HUES48 (cell line): ENCODE measurements around the gene ABAT.

Source experiments
- H3K27ac ChIP-seq: one replicate; pipeline ENCODE4 v1.7.0; 2013; ENCODE audit warnings: low read depth, low read length, inconsistent platforms
- H3K27me3 ChIP-seq: 2 replicates; pipeline ENCODE4 v1.6.1; 2013; ENCODE audit warnings: mild to moderate bottlenecking, low read length; ENCODE audit not compliant: control insufficient read depth, insufficient read depth
- H3K36me3 ChIP-seq: 2 replicates; pipeline ENCODE4 v1.6.1; 2013; ENCODE audit warnings: low read length; ENCODE audit not compliant: control insufficient read depth, insufficient read depth
- H3K4me1 ChIP-seq: 2 replicates; pipeline ENCODE4 v1.6.1; 2013; ENCODE audit warnings: mild to moderate bottlenecking, low read length; ENCODE audit not compliant: control insufficient read depth, insufficient read depth
- H3K4me3 ChIP-seq: 2 replicates; pipeline ENCODE4 v1.5.1; 2013; ENCODE audit warnings: mild to moderate bottlenecking, low read depth, low read length
- H3K9ac ChIP-seq: 2 replicates; pipeline ENCODE4 v1.6.1; 2013; ENCODE audit warnings: mild to moderate bottlenecking, low read depth, low read length, moderate library complexity
- H3K9me3 ChIP-seq: 2 replicates; pipeline ENCODE4 v1.6.1; 2013; ENCODE audit warnings: low read length; ENCODE audit not compliant: control insufficient read depth, insufficient read depth

ABAT gene

DNA sequence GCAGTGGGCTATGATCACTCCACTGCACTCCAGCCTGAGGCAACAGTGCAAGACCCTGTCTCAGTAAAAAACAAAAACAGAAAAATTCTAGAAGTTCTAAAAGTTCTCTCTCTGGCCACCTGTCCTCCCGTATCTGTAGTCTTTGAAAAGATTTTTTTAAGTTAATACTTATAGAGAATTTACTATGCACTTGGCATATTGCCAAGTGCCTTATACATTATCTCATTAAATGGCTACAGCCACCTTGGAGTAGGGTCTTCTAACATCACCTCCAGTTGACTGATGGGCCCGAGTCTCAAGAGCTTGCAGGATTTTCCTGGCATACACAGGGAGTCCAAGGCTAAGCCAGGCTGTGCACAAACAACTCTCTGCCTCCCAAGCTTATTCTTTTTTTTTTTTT is 78.3 kb downstream of the ABAT start:
- Histone ChIP-seq H3K4me1 (no peaks in the 10 kb centered on the region), H3K9me3 (no peaks in the 10 kb centered on the region), H3K9ac (no peak overlapping the region), H3K36me3 (no peaks in the 10 kb centered on the region), H3K4me3 (no peak overlapping the region), H3K27me3 (no peaks in the 10 kb centered on the region), H3K27ac (no peak overlapping the region)

DNA sequence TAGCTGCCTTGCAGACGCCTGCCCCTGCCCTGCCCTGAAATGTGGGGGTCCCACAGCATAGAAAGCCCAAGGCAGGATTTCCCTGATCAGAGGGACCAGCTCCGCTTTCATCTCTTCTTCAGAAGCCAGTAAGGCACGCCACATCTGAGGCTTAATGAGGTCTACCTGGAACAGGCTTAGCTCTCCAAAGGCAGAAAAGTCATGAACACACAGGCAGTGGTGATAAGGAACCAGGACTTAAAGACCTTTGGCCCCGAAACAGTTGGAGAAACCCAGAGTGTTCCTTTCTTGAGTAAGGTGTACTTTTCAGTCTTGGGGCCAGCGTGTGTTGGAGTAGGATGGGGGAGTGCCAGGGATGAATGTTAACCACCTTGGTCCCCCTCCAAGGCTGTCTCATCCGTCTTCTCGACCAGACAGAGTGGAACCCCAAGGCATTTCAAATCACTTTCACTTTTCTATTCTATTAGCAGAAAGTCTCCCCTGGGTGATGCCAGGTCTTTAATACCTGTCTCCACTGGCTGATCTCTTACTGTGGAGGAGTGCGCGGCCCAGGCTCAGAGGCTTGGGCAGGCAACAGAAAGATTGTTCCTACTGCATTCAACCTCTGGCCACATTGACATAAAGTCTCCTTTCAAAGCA is 79.1 kb downstream of the ABAT start:
- Histone ChIP-seq H3K9ac (no peak overlapping the region), H3K4me1 (no peaks in the 10 kb centered on the region), H3K27ac (no peak overlapping the region), H3K9me3 (no peaks in the 10 kb centered on the region), H3K4me3 (no peak overlapping the region), H3K36me3 (no peaks in the 10 kb centered on the region), H3K27me3 (no peaks in the 10 kb centered on the region)

DNA sequence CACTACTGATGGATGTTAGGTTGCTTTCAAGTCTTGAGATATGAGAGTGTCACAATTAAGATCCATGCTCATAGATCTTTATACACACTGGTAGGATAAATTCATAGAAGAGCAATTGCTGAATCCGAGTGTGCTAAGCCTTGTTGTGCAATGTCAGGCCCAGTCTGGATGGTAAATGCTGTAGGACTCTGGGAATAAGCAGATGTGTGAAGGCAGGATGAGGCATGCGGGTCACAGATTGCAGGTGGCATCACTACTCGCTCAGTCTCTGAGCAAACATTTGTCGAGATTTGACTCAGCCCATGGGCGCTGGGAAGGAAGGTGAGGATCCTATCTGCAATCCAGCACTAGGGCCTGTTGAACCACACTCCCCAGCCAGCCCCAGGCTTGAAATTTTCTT is 82.3 kb downstream of the ABAT start:
- Histone ChIP-seq H3K9ac (no peak overlapping the region), H3K27ac (no peak overlapping the region), H3K27me3 (no peaks in the 10 kb centered on the region), H3K4me3 (no peak overlapping the region), H3K4me1 (no peaks in the 10 kb centered on the region), H3K36me3 (no peaks in the 10 kb centered on the region), H3K9me3 (no peaks in the 10 kb centered on the region)

DNA sequence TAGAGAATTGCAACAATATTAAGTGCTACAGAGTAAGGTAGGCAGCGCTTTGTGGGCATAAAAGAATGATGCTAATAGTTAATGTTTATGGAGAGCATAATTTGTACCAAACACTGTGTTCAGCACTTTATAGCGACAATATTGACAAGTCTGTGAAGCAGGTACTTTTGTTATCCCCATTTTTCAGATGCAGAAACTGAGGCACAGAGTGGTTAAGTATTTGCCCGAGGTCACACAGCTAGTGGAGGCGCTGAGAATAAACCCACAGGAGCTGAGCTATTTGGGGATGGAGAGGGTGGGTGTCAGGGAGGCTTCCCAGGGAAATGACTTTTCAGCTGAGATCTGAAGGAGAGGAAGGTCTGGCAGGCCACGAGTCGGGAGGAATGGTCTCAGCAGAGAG is 83.6 kb downstream of the ABAT start:
- H3K9ac ChIP-seq = no peak overlapping the region
- H3K27ac ChIP-seq = no peak overlapping the region
- H3K4me3 ChIP-seq = no peak overlapping the region
- no peaks in the 10 kb centered on the region for H3K9me3 ChIP-seq
- H3K27me3 ChIP-seq = no peaks in the 10 kb centered on the region
- H3K4me1 ChIP-seq = no peaks in the 10 kb centered on the region
- no peaks in the 10 kb centered on the region for H3K36me3 ChIP-seq

DNA sequence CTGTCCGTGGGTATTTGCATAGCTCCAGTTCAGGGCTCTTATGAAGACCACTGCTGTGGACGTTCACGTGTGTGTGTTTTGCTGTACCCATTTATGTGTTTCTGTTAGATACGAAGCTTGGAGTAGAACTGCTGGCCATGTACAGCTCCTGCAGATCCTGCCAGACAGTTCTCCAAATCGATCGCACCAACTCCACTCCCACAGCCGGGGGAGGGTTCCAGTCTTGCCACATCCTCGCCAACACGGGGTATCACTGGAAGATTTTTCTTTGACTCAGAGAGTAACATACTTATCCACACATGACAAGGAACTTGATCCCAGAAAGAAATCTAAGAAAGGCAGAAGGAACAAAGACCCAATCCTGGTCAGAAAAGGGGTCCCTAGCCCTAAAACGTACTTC is 85.6 kb downstream of the ABAT start:
- Histone ChIP-seq H3K4me1 (peaks cover 12% of the 10 kb centered on the region), H3K9ac (no peak overlapping the region), H3K4me3 (no peak overlapping the region), H3K27ac (no peak overlapping the region), H3K36me3 (no peaks in the 10 kb centered on the region), H3K27me3 (no peaks in the 10 kb centered on the region), H3K9me3 (no peaks in the 10 kb centered on the region)

DNA sequence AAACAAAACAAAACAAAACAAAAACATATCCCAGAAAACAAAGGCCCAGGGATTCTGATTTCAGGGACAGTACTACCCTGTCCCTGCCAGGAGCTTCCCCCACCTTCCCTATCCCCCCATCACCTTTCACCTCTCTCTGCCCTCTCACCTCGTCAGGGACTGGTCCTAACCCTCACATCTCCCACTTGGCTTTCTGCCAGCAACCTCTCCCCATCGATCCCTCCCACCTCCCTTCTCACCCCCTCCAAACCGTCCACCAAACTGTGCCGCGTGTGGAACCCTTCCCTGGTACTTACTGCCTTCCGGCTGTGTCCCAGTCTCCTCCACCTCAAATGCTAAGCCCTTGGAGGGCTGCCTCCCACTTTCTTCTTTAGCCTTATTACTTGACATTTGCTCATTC is 86.7 kb downstream of the ABAT start:
- Histone ChIP-seq H3K36me3 (no peaks in the 10 kb centered on the region), H3K27me3 (no peaks in the 10 kb centered on the region), H3K9me3 (no peaks in the 10 kb centered on the region), H3K27ac (no peak overlapping the region), H3K4me3 (no peak overlapping the region), H3K4me1 (peaks cover 12% of the 10 kb centered on the region), H3K9ac (no peak overlapping the region)

DNA sequence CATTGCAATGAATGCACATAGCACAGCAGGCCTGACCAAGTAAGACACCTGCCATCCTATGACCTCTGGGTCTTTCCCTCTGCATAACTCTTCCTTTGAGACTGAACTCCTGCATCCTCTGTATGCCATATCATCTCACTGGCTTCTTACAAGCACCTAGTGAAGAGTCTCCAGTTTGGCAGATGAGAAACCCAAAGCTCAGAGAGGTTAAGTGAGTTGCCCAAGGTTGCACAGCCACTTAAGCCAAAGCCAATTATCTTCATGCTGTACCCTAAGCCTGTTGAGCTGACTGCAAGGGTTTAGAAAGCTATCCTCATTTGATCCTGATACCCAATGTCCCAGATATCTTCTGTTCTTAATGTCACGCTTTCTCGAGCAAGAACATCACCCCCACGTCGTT is 87.8 kb downstream of the ABAT start:
- no peak overlapping the region for H3K9ac ChIP-seq
- no peaks in the 10 kb centered on the region for H3K27me3 ChIP-seq
- no peak overlapping the region for H3K4me3 ChIP-seq
- no peaks in the 10 kb centered on the region for H3K36me3 ChIP-seq
- no peak overlapping the region for H3K27ac ChIP-seq
- H3K4me1 ChIP-seq = peaks cover 12% of the 10 kb centered on the region
- no peaks in the 10 kb centered on the region for H3K9me3 ChIP-seq

DNA sequence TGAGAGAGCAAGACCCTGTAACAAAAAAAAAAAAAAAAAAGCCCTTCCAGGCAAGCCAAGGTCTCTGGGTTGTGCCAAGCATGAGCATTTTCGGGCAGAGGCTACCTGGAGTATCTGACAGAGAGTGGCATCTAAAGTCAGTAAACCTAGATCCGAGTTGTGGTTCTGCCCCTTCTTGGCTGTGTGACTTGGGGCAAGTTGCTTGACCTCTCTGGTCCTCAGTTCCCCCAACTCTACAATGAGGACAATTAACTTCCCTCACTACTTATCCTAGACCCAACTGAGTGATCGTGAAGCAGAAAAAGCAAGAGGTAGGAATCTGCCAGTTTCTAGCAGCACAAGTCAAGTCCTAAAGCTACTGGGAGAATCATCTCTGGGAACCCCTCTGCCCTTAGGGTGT is 88.7 kb downstream of the ABAT start:
- Histone ChIP-seq H3K4me1 (peaks cover 12% of the 10 kb centered on the region), H3K9ac (no peak overlapping the region), H3K4me3 (no peak overlapping the region), H3K27me3 (no peaks in the 10 kb centered on the region), H3K27ac (no peak overlapping the region), H3K9me3 (no peaks in the 10 kb centered on the region), H3K36me3 (no peaks in the 10 kb centered on the region)

DNA sequence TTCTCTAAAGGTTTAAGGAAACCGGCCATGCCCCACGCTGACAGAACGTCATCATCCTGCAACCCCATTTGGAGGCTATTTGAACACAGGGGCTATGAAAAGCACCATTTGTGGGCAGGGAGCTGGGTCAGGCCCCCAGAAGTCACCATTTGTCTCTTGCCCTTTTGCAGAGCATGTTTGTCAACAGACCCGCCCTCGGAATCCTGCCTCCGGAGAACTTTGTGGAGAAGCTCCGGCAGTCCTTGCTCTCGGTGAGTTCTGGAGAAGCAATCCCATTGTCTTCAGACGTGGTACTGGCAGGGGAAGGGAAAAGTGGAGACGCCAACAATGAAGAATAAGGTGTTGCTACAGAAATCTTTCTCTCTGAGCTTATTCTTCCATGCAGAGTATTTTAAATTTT is 89.5 kb downstream of the ABAT start:
- peaks cover 12% of the 10 kb centered on the region for H3K4me1 ChIP-seq
- no peak overlapping the region for H3K4me3 ChIP-seq
- no peaks in the 10 kb centered on the region for H3K36me3 ChIP-seq
- H3K27ac ChIP-seq = peak overlapping the region; percentile 42
- no peak overlapping the region for H3K9ac ChIP-seq
- no peaks in the 10 kb centered on the region for H3K9me3 ChIP-seq
- no peaks in the 10 kb centered on the region for H3K27me3 ChIP-seq

DNA sequence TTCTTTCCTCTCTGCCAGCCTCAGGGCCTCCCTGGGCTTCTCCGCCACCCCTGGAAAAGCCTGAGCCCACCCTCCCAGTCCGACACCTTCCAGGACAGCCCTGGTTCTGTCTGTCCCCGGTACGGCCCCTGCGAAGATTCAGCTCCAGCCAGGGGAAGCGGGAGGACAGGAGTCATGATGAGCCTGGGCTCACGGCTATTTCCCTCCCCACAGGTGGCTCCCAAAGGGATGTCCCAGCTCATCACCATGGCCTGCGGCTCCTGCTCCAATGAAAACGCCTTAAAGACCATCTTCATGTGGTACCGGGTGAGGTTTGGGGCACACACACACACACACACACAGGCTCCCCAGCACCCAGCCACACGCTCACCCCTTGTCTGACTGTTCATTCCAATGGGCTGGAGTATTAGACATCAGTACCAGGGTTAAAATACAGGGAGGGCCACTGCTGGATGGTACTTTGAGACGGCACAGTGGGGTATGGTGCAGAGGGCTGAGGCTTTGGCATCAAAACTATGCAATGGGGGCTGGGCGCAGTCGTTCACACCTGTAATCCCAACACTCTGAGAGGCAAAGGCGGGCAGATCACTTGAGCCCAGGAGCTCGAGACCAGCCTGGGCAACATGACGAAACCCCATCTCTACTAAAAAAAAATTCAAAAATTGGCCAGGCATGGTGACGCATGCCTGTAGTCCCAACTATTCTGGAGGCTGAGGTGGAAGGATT is 90.3 kb downstream of the ABAT start:
- no peaks in the 10 kb centered on the region for H3K27me3 ChIP-seq
- H3K27ac ChIP-seq = no peak overlapping the region
- no peak overlapping the region for H3K9ac ChIP-seq
- no peaks in the 10 kb centered on the region for H3K9me3 ChIP-seq
- H3K4me3 ChIP-seq = no peak overlapping the region
- no peaks in the 10 kb centered on the region for H3K36me3 ChIP-seq
- H3K4me1 ChIP-seq = peaks cover 12% of the 10 kb centered on the region

DNA sequence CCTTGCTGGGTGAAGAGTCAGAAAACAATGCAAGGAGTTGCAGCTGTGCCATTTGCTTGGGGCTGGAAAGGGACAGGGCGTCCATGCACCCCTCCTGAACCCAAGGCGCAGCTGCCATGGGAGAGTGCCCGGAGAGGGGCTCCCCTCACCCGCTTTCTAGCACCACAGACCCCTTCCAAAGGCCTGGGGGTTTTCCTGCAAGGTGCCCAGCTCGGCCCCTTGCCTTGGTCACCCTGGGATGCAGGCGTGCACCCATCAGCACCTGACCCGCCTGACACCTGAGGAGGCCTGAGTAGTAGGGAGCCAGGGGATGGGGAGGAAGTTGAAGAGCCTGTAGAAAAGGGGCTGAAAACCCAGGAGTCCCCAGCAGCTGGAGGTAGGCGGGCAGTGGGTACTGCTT is 92.8 kb downstream of the ABAT start:
- H3K4me1 ChIP-seq = peaks cover 12% of the 10 kb centered on the region
- no peak overlapping the region for H3K27ac ChIP-seq
- H3K4me3 ChIP-seq = no peak overlapping the region
- no peaks in the 10 kb centered on the region for H3K27me3 ChIP-seq
- no peaks in the 10 kb centered on the region for H3K36me3 ChIP-seq
- no peak overlapping the region for H3K9ac ChIP-seq
- no peaks in the 10 kb centered on the region for H3K9me3 ChIP-seq
